Urothelium cell line (cell line): Measurements from ENCODE around the gene SDK1.

Source experiments
- DNase-seq: peaks from one replicate; pipeline ENCODE4 v3.0.0; 2011; ENCODE audit warnings: low spot score, mixed read lengths
- FAIRE-seq: peaks from 2 replicates; lab custom pipeline; 2011; peaks lifted over from hg19 to GRCh38; lab: Jason Lieb, UNC

The SDK1 gene

GRCh38 chr7:4021413-4021812, 720.4 kb downstream of the SDK1 start:
- FAIRE-seq (no peak), DNase-seq (no peak)

- no peak for DNase-seq
These were observed 721.2 kb downstream of the SDK1 start for GRCh38 chr7:4022265-4022664.

GRCh38 chr7:4023502-4023901, 722.5 kb downstream of the SDK1 start:
- FAIRE-seq (no peak), DNase-seq (no peak)

More at GRCh38 chr7:4022265-4022664, 721.2 kb downstream of the SDK1 start:
- FAIRE-seq, result peak; percentile 89

GRCh38 chr7:4024133-4024532, 723.1 kb downstream of the SDK1 start:
- no peak for FAIRE-seq

GRCh38 chr7:4024806-4025205, 723.8 kb downstream of the SDK1 start:
- no peak for FAIRE-seq
- DNase-seq, result no peak

More at GRCh38 chr7:4024133-4024532, 723.1 kb downstream of the SDK1 start:
- DNase-seq, result no peak

- DNase-seq, result no peak
- peak; percentile 88 for FAIRE-seq
These were observed 724.2 kb downstream of the SDK1 start for GRCh38 chr7:4025210-4025609.

GRCh38 chr7:4025694-4026615, 724.9 kb downstream of the SDK1 start:
- DNase-seq, result no peak
- no peak for FAIRE-seq

- FAIRE-seq, result peak; percentile 86
- DNase-seq, result no peak
These were observed 726.0 kb downstream of the SDK1 start for GRCh38 chr7:4026941-4027486.

- DNase-seq (no peak), FAIRE-seq (peak; percentile 79)
These were observed 727.2 kb downstream of the SDK1 start for GRCh38 chr7:4028221-4028620.

GRCh38 chr7:4029941-4030340, 728.9 kb downstream of the SDK1 start:
- no peak for DNase-seq
- FAIRE-seq, result no peak

- FAIRE-seq (peak; percentile 96), DNase-seq (no peak)
These were observed 729.4 kb downstream of the SDK1 start for GRCh38 chr7:4030346-4030950.

- FAIRE-seq (peak; percentile 80), DNase-seq (no peak)
These were observed 732.9 kb downstream of the SDK1 start for GRCh38 chr7:4033996-4034395.

GRCh38 chr7:4037308-4037707, 736.3 kb downstream of the SDK1 start:
- peak; percentile 68 for FAIRE-seq
- DNase-seq, result no peak

- DNase-seq (no peak), FAIRE-seq (peak; percentile 81)
These were observed 736.8 kb downstream of the SDK1 start for GRCh38 chr7:4037877-4038276.

GRCh38 chr7:4040109-4040928, 739.3 kb downstream of the SDK1 start:
- DNase-seq (no peak), FAIRE-seq (no peak)

- DNase-seq, result no peak
- peak; percentile 80 for FAIRE-seq
These were observed 741.5 kb downstream of the SDK1 start for GRCh38 chr7:4042402-4043045.

GRCh38 chr7:4043988-4044387, 742.9 kb downstream of the SDK1 start:
- FAIRE-seq, result no peak
- no peak for DNase-seq

- FAIRE-seq (no peak), DNase-seq (no peak)
These were observed 744.4 kb downstream of the SDK1 start for GRCh38 chr7:4045450-4045849.

- no peak for DNase-seq
- no peak for FAIRE-seq
These were observed 744.9 kb downstream of the SDK1 start for GRCh38 chr7:4045975-4046374.

- no peak for DNase-seq
- peak; percentile 93 for FAIRE-seq
These were observed 747.3 kb downstream of the SDK1 start for GRCh38 chr7:4048336-4048735.
